GM12873 (cell line): ENCODE results near the gene PRRC2B.

Source experiments
- CTCF ChIP-seq: IDR thresholded peaks from 2 replicates; pipeline ENCODE4 v1.5.1; 2012; ENCODE audit warnings: low read depth, mild to moderate bottlenecking, moderate library complexity, low read length, control low read depth; ENCODE audit not compliant: insufficient read depth; ENCODE audit errors: missing control alignments

The PRRC2B gene

GRCh38 chr9:131426545-131426944, 32.7 kb downstream of the PRRC2B start:
- no peak for TF ChIP-seq CTCF

GRCh38 chr9:131429121-131430012, 35.5 kb downstream of the PRRC2B start:
- TF ChIP-seq CTCF, result no peak

- TF ChIP-seq CTCF, result no peak
Measured at GRCh38 chr9:131432050-131432449, 38.2 kb downstream of the PRRC2B start.

- TF ChIP-seq CTCF, result no peak
Measured at GRCh38 chr9:131432597-131433301, 38.9 kb downstream of the PRRC2B start.

GRCh38 chr9:131433302-131433854, 39.5 kb downstream of the PRRC2B start:
- TF ChIP-seq CTCF, result no peak

- TF ChIP-seq CTCF, result no peak
Measured at GRCh38 chr9:131434673-131435072, 40.8 kb downstream of the PRRC2B start.

GRCh38 chr9:131436376-131436775, 42.5 kb downstream of the PRRC2B start:
- no peak for TF ChIP-seq CTCF
